Naive thymus-derived CD4-positive, alpha-beta T cell (primary cell): ENCODE results near the gene SULT6B1. TPM values are rescaled to one million over a fixed set of nuclear protein-coding genes. Genes with fewer than 3 reads are reported as not detected.
"Not testable (repeated sequence)": the region's sequence is repeated elsewhere in the genome, so short reads cannot be mapped to it uniquely, and the experiment has no call there.

Experiments
- ATAC-seq: fragments of 150-1000 bp; cut with Tn5 transposase; 2 replicates; pipeline ENCODE4 v1.10.0; 2021; ENCODE audit warnings: mild to moderate bottlenecking, moderate library complexity
- CTCF ChIA-PET: fragments of 350-600 bp; sonication (Branson Sonifier 250); formaldehyde crosslinking; loops from one replicate; lab custom pipeline; 2021; ENCODE audit warnings: antibody characterized with exemption; lab: Charles Lee
- POLR2A ChIA-PET: fragments of 350-600 bp; sonication (Branson Sonifier 250); formaldehyde crosslinking; loops from one replicate; lab custom pipeline; 2021; ENCODE audit warnings: antibody characterized with exemption, inconsistent platforms; lab: Charles Lee
- DNase-seq, 9 donors: peaks; one replicate each; pipeline versions ENCODE4 v3.0.0 to v3.0.0-alpha.2; 2020 to 2022; ENCODE audit warnings: mixed read lengths in 1 of 9
- H3K27ac ChIP-seq: one replicate; pipeline ENCODE4 v1.7.0; 2013; ENCODE audit warnings: mild to moderate bottlenecking, low read depth, low read length, moderate library complexity
- H3K27me3 ChIP-seq, 2 donors: one replicate each; pipeline ENCODE4 v1.7.0; 2013; ENCODE audit warnings: low read length in 2 of 2, mild to moderate bottlenecking in 2 of 2, moderate library complexity in 2 of 2; ENCODE audit not compliant: control insufficient read depth in 2 of 2, insufficient read depth in 2 of 2
- H3K36me3 ChIP-seq, 3 experiments: 1 replicate in 2 of 3; 2 replicates in 1 of 3; pipeline ENCODE4 v1.7.0; 2013; ENCODE audit warnings: low read length in 3 of 3, mild to moderate bottlenecking in 3 of 3, moderate library complexity in 1 of 3; ENCODE audit not compliant: insufficient read depth in 3 of 3, control insufficient read depth in 2 of 3
- H3K4me1 ChIP-seq, 2 donors: one replicate each; pipeline ENCODE4 v1.7.0; 2013; ENCODE audit warnings: low read length in 2 of 2, mild to moderate bottlenecking in 2 of 2, moderate library complexity in 1 of 2; ENCODE audit not compliant: control insufficient read depth in 2 of 2, insufficient read depth in 2 of 2
- H3K4me3 ChIP-seq: 2 replicates; pipeline ENCODE4 v1.7.0; 2013; ENCODE audit warnings: mild to moderate bottlenecking, low read length
- H3K9me3 ChIP-seq, 3 experiments: 1 replicate in 2 of 3; 2 replicates in 1 of 3; pipeline ENCODE4 v1.7.0; 2013; ENCODE audit warnings: low read length in 3 of 3; ENCODE audit not compliant: control insufficient read depth in 2 of 3
- H3K27ac Mint-ChIP-seq, 9 donors: one replicate each; pipeline ENCODE4 v1.8.0; 2020 to 2022; ENCODE audit warnings: mixed read lengths in 9 of 9, mild to moderate bottlenecking in 8 of 9, moderate library complexity in 5 of 9, inconsistent platforms in 2 of 9
- H3K27me3 Mint-ChIP-seq, 5 donors: one replicate each; pipeline ENCODE4 v1.8.0; 2021 to 2022; ENCODE audit warnings: mixed read lengths in 5 of 5, mild to moderate bottlenecking in 1 of 5
- H3K36me3 Mint-ChIP-seq, 5 donors: one replicate each; pipeline ENCODE4 v1.8.0; 2020 to 2022; ENCODE audit warnings: mixed read lengths in 5 of 5, mild to moderate bottlenecking in 3 of 5, inconsistent platforms in 1 of 5
- H3K4me1 Mint-ChIP-seq, 7 donors: one replicate each; pipeline ENCODE4 v1.8.0; 2020 to 2022; ENCODE audit warnings: mixed read lengths in 7 of 7, mild to moderate bottlenecking in 3 of 7, inconsistent platforms in 1 of 7
- H3K4me3 Mint-ChIP-seq, 10 donors: one replicate each; pipeline ENCODE4 v1.8.0; 2020 to 2022; ENCODE audit warnings: mild to moderate bottlenecking in 10 of 10, mixed read lengths in 10 of 10, moderate library complexity in 6 of 10, inconsistent platforms in 2 of 10
- H3K9me3 Mint-ChIP-seq, 11 donors: one replicate each; pipeline ENCODE4 v1.8.0; 2020 to 2022; ENCODE audit warnings: mixed read lengths in 11 of 11, mild to moderate bottlenecking in 4 of 11, inconsistent platforms in 1 of 11, moderate library complexity in 1 of 11
- intact Hi-C, 2 donors: fragments of 100-400 bp; cut with micrococcal nuclease; formaldehyde crosslinking; loops; one replicate each; pipeline ENCODE4 v1.15.1; 2023
- polyA plus RNA-seq, 2 donors: library from polyadenylated mRNA; unstranded; fragments of 300-500 nt; fragmentation: Illumina TruSeq; gene quantifications; one replicate each; pipeline ENCODE4 v1.2.3, GENCODE V29; 2021
- total RNA-seq, 6 experiments: library from RNA in 5 of 6; stranded (reverse) in 5 of 6; gene quantifications; 1 replicate in 5 of 6; 2 replicates in 1 of 6; pipeline ENCODE4 v1.2.3 and lab custom pipeline; 2021 to 2026

The SULT6B1 gene
- total and polyA plus RNA-seq, 7 experiments from 2014 or later, result not detected

DNA sequence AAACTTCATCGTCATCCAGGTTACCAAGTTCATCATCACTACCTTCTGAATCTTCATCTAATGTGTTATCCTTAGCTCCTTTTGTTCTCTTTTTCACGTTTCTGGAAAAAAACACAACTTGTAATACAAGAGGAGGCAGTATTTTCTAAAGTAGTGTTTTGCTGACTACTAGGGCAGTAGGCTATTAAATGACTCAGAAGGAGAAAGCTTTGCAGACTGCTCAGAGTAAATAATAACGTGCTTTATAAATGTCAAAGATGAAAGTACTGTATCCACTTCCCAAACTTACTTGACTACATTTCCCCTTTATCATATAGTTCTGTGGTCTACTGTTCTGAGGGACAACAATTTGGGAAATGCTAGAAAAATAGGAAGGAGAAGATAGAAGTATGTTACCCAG lies 23.5 kb upstream of the SULT6B1 start:
- DNase-seq, result no peak
- Mint-ChIP-seq H3K9me3 (peaks cover 9 to 43% (median 30%) of the 10 kb centered on the region in 11 donors), H3K27ac (peak overlapping the region in 5 of 9 donors; percentile 1 to 61 (median 13)), H3K36me3 (peaks cover 36 to 78% (median 67%) of the 10 kb centered on the region in 5 donors), H3K4me1 (peaks cover 12 to 20% (median 16%) of the 10 kb centered on the region in 7 donors), H3K27me3 (no peaks in the 10 kb centered on the region), H3K4me3 (peak overlapping the region in 1 of 10 donors; percentile 5)
- Histone ChIP-seq H3K4me1 (no peaks in the 10 kb centered on the region), H3K36me3 (peaks cover 24 to 78% (median 46%) of the 10 kb centered on the region in 3 experiments), H3K27me3 (no peaks in the 10 kb centered on the region), H3K9me3 (peaks cover 0 to 22% (median 0%) of the 10 kb centered on the region in 3 experiments), H3K4me3 (no peak overlapping the region), H3K27ac (no peak overlapping the region)
- ChIA-PET POLR2A (no interaction called here), CTCF (interaction anchor here (0.6 kb wide), 1 partner anchor 232 kb away, joined by 3 read pairs; no protein-coding TSS in a partner anchor)
- ATAC-seq, result no peak
- intact Hi-C loops, result no loop called here

GRCh38 chr2:37211212-37211611 lies 22.7 kb upstream of the SULT6B1 start:
- no peaks in the 10 kb centered on the region for H3K4me1 ChIP-seq
- H3K4me1 Mint-ChIP-seq, result peaks cover 6 to 22% (median 19%) of the 10 kb centered on the region in 7 donors
- H3K9me3 Mint-ChIP-seq, result peaks cover 12 to 50% (median 34%) of the 10 kb centered on the region in 11 donors
- ATAC-seq, result no peak
- H3K27ac ChIP-seq, result no peak overlapping the region
- DNase-seq, result no peak
- intact Hi-C loops, result no loop called here
- H3K9me3 ChIP-seq, result peaks cover 0 to 29% (median 0%) of the 10 kb centered on the region in 3 experiments
- H3K27me3 ChIP-seq, result no peaks in the 10 kb centered on the region
- H3K4me3 Mint-ChIP-seq, result no peak overlapping the region
- CTCF ChIA-PET, result interaction anchor here (0.6 kb wide), 1 partner anchor 231 kb away, joined by 3 read pairs; no protein-coding TSS in a partner anchor
- no peak overlapping the region for H3K4me3 ChIP-seq
- peaks cover 21 to 78% (median 41%) of the 10 kb centered on the region in 3 experiments for H3K36me3 ChIP-seq
- H3K27me3 Mint-ChIP-seq, result no peaks in the 10 kb centered on the region
- POLR2A ChIA-PET, result no interaction called here
- H3K36me3 Mint-ChIP-seq, result peaks cover 40 to 81% (median 71%) of the 10 kb centered on the region in 5 donors
- peak overlapping the region in 4 of 9 donors; percentile 1 to 61 (median 34) for H3K27ac Mint-ChIP-seq

- Histone ChIP-seq H3K9me3 (peaks cover 0 to 38% (median 0%) of the 10 kb centered on the region in 3 experiments), H3K36me3 (peaks cover 18 to 81% (median 31%) of the 10 kb centered on the region in 3 experiments)
- H3K27ac ChIP-seq, DNase-seq, H3K27me3 ChIP-seq, intact Hi-C loops, ATAC-seq, H3K4me3 ChIP-seq, H3K4me1 ChIP-seq, CTCF ChIA-PET, H3K27me3 Mint-ChIP-seq: not testable (repeated sequence)
- peak overlapping the region in 1 of 9 donors; percentile 19 for H3K27ac Mint-ChIP-seq
- POLR2A ChIA-PET, result interaction anchor here (0.8 to 1.1 kb wide), 2 partner anchors 11 to 22 kb away, joined by 4 read pairs; no protein-coding TSS in a partner anchor
- H3K4me1 Mint-ChIP-seq, result peaks cover 12 to 35% (median 24%) of the 10 kb centered on the region in 7 donors
- H3K36me3 Mint-ChIP-seq, result peaks cover 47 to 98% (median 92%) of the 10 kb centered on the region in 5 donors
- H3K4me3 Mint-ChIP-seq, result peak overlapping the region in 1 of 10 donors; percentile 27
- H3K9me3 Mint-ChIP-seq, result peaks cover 16 to 80% (median 49%) of the 10 kb centered on the region in 11 donors
These were observed 18.3 kb upstream of the SULT6B1 start for GRCh38 chr2:37206760-37207159.

GRCh38 chr2:37205689-37206341 lies 17.3 kb upstream of the SULT6B1 start:
- Histone ChIP-seq H3K9me3 (peaks cover 0 to 38% (median 0%) of the 10 kb centered on the region in 3 experiments), H3K27me3 (no peaks in the 10 kb centered on the region), H3K4me3 (no peak overlapping the region), H3K4me1 (no peaks in the 10 kb centered on the region), H3K27ac (no peak overlapping the region), H3K36me3 (peaks cover 15 to 77% (median 24%) of the 10 kb centered on the region in 3 experiments)
- ChIA-PET CTCF (no interaction called here), POLR2A (interaction anchor here (0.8 kb wide), 1 partner anchor 10 kb away, joined by 4 read pairs; no protein-coding TSS in a partner anchor)
- H3K36me3 Mint-ChIP-seq, result peaks cover 41 to 95% (median 87%) of the 10 kb centered on the region in 5 donors
- ATAC-seq, result no peak
- H3K27ac Mint-ChIP-seq, result peak overlapping the region in 2 of 9 donors; percentile 9 to 21
- intact Hi-C loops, result no loop called here
- H3K9me3 Mint-ChIP-seq, result peaks cover 16 to 75% (median 49%) of the 10 kb centered on the region in 11 donors
- DNase-seq, result no peak
- peak overlapping the region in 1 of 10 donors; percentile 30 for H3K4me3 Mint-ChIP-seq
- peaks cover 11 to 39% (median 30%) of the 10 kb centered on the region in 7 donors for H3K4me1 Mint-ChIP-seq
- H3K27me3 Mint-ChIP-seq, result no peaks in the 10 kb centered on the region

DNA sequence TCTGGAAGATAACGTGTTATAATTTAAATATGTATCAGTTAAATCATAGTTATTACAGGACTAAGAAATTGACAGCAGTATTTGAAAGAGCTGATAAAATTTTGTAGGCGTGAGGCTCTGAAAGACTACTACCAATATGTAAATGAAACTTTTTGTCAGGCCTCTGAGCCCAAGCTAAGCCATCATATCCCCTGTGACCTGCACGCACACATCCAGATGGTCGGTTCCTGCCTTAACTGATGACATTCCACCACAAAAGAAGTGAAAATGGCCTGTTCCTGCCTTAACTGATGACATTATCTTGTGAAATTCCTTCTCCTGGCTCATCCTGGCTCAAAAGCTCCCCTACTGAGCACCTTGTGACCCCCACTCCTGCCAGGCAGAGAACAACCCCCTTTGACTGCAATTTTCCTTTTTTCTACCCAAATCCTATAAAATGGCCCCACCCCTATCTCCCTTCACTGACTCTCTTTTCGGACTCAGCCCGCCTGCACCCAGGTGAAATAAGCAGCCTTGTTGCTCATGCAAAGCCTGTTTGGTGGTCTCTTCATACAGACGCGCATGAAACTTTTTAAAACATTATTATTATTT lies 16.7 kb upstream of the SULT6B1 start:
- DNase-seq, intact Hi-C loops, ATAC-seq, H3K4me1 ChIP-seq, POLR2A ChIA-PET, CTCF ChIA-PET, H3K27ac ChIP-seq, H3K4me3 Mint-ChIP-seq, H3K27me3 Mint-ChIP-seq, H3K27me3 ChIP-seq, H3K4me3 ChIP-seq: not testable (repeated sequence)
- peaks cover 8 to 39% (median 33%) of the 10 kb centered on the region in 7 donors for H3K4me1 Mint-ChIP-seq
- Histone ChIP-seq H3K9me3 (peaks cover 0 to 38% (median 0%) of the 10 kb centered on the region in 3 experiments), H3K36me3 (peaks cover 13 to 75% (median 24%) of the 10 kb centered on the region in 3 experiments)
- H3K27ac Mint-ChIP-seq, result peak overlapping the region in 2 of 9 donors; percentile 45 to 47
- peaks cover 41 to 94% (median 81%) of the 10 kb centered on the region in 5 donors for H3K36me3 Mint-ChIP-seq
- peaks cover 16 to 69% (median 45%) of the 10 kb centered on the region in 11 donors for H3K9me3 Mint-ChIP-seq

GRCh38 chr2:37203708-37204107 lies 15.2 kb upstream of the SULT6B1 start:
- ChIA-PET CTCF (no interaction called here), POLR2A (interaction anchor here (1.0 to 1.2 kb wide), 2 partner anchors 10 to 28 kb away, joined by 3 read pairs; partner anchors contain the start of genes CEBPZ and NDUFAF7)
- H3K36me3 ChIP-seq, result peaks cover 10 to 61% (median 13%) of the 10 kb centered on the region in 3 experiments
- H3K4me3 ChIP-seq, result no peak overlapping the region
- Mint-ChIP-seq H3K4me1 (peaks cover 13 to 51% (median 43%) of the 10 kb centered on the region in 7 donors), H3K4me3 (no peak overlapping the region), H3K27me3 (no peaks in the 10 kb centered on the region), H3K27ac (no peak overlapping the region), H3K36me3 (peaks cover 30 to 84% (median 66%) of the 10 kb centered on the region in 5 donors), H3K9me3 (peaks cover 11 to 54% (median 32%) of the 10 kb centered on the region in 11 donors)
- peaks cover 0 to 26% (median 0%) of the 10 kb centered on the region in 3 experiments for H3K9me3 ChIP-seq
- intact Hi-C loops, result no loop called here
- no peak overlapping the region for H3K27ac ChIP-seq
- no peaks in the 10 kb centered on the region for H3K27me3 ChIP-seq
- ATAC-seq (no peak), DNase-seq (no peak)
- H3K4me1 ChIP-seq, result peaks cover 0 to 4% of the 10 kb centered on the region in 2 donors
